H1 (cell line): ENCODE data around the gene MINPP1. TPM values are rescaled to one million over a fixed set of nuclear protein-coding genes. Genes with fewer than 3 reads are reported as not detected.

Experiments
- CTCF ChIA-PET: fragments of 300-600 bp; sonication (Branson Sonifier 250); formaldehyde crosslinking; loops from one replicate; lab custom pipeline; 2021; ENCODE audit not compliant: partially characterized antibody; lab: Charles Lee
- POLR2A ChIA-PET: fragments of 300-600 bp; sonication (Branson Sonifier 250); formaldehyde crosslinking; loops from one replicate; lab custom pipeline; 2021; ENCODE audit warnings: inconsistent platforms; ENCODE audit not compliant: partially characterized antibody; lab: Charles Lee
- DNase-seq, 2 experiments: peaks; one replicate each; pipeline versions ENCODE4 v3.0.0 to v3.0.0-alpha.2; 2010 to 2022; ENCODE audit warnings: low spot score in 2 of 2, low read depth in 1 of 2, mixed read lengths in 1 of 2
- FAIRE-seq: peaks from 2 replicates; lab custom pipeline; 2011; peaks lifted over from hg19 to GRCh38; lab: Jason Lieb, UNC
- H2AFZ ChIP-seq: 2 replicates; pipeline ENCODE4 v1.8.1; 2012; ENCODE audit warnings: low read length, inconsistent platforms
- H2AK5ac ChIP-seq: 2 replicates; pipeline ENCODE4 v1.6.1; 2013; ENCODE audit warnings: low read depth, low read length
- H2BK120ac ChIP-seq: replicated peaks from 2 replicates; pipeline ENCODE3; 2013; ENCODE audit warnings: low read depth, low read length, inconsistent platforms
- H2BK12ac ChIP-seq: 2 replicates; pipeline ENCODE4 v1.6.1; 2013; ENCODE audit warnings: low read depth, low read length
- H2BK15ac ChIP-seq: 2 replicates; pipeline ENCODE4 v1.6.1; 2013; ENCODE audit warnings: low read length
- H2BK20ac ChIP-seq: 2 replicates; pipeline ENCODE4 v1.6.1; 2013; ENCODE audit warnings: low read length
- H2BK5ac ChIP-seq: 2 replicates; pipeline ENCODE4 v1.6.1; 2013; ENCODE audit warnings: low read depth, low read length
- H3K14ac ChIP-seq: 2 replicates; pipeline ENCODE4 v1.6.1; 2013; ENCODE audit warnings: inconsistent platforms; ENCODE audit not compliant: insufficient read length
- H3K18ac ChIP-seq: 2 replicates; pipeline ENCODE4 v1.6.1; 2013; ENCODE audit warnings: low read length; ENCODE audit errors: extremely low read depth
- H3K23ac ChIP-seq: 2 replicates; pipeline ENCODE4 v1.6.1; 2013; ENCODE audit warnings: inconsistent platforms; ENCODE audit not compliant: insufficient read length
- H3K23me2 ChIP-seq: 2 replicates; pipeline ENCODE4 v1.6.1; 2013; ENCODE audit warnings: low read depth, low read length
- H3K27ac ChIP-seq: 2 replicates; pipeline ENCODE4 v1.6.1; 2011; ENCODE audit warnings: low read depth, low read length, inconsistent platforms
- H3K27me3 ChIP-seq, 4 experiments: replicated peaks in 1 of 4; 1 replicate in 1 of 4; 2 replicates in 3 of 4; pipeline versions ENCODE4 v1.6.1 to v1.8.1; 2011 to 2013; ENCODE audit warnings: low read length in 3 of 4, mild to moderate bottlenecking in 3 of 4, inconsistent platforms in 2 of 4, mixed read lengths in 2 of 4, moderate library complexity in 1 of 4; ENCODE audit not compliant: control insufficient read depth in 3 of 4, insufficient read depth in 3 of 4; ENCODE audit errors: extremely low read depth in 1 of 4
- H3K36me3 ChIP-seq, 4 experiments: 2 replicates each; pipeline versions ENCODE4 v1.6.1 to v1.8.1; 2011 to 2013; ENCODE audit warnings: mild to moderate bottlenecking in 4 of 4, low read length in 3 of 4, moderate library complexity in 2 of 4, control low read depth in 1 of 4, inconsistent platforms in 1 of 4; ENCODE audit not compliant: insufficient read depth in 4 of 4, control insufficient read depth in 2 of 4
- H3K4ac ChIP-seq: replicated peaks from 2 replicates; pipeline ENCODE3; 2013; ENCODE audit warnings: low read length, low read depth, mixed read lengths, inconsistent platforms; ENCODE audit not compliant: insufficient read length
- H3K4me1 ChIP-seq, 4 experiments: replicated peaks in 1 of 4; 1 replicate in 1 of 4; 2 replicates in 3 of 4; pipeline versions ENCODE4 v1.6.1 to v1.8.1; 2011 to 2013; ENCODE audit warnings: low read length in 3 of 4, inconsistent platforms in 2 of 4, mixed read lengths in 1 of 4; ENCODE audit not compliant: insufficient read depth in 4 of 4, control insufficient read depth in 3 of 4
- H3K4me2 ChIP-seq, 2 experiments: 2 replicates each; pipeline versions ENCODE4 v1.6.1 to v1.8.1; 2011 to 2013; ENCODE audit warnings: low read depth in 2 of 2, low read length in 2 of 2, control low read depth in 1 of 2, inconsistent platforms in 1 of 2, mild to moderate bottlenecking in 1 of 2; ENCODE audit not compliant: insufficient read depth in 1 of 2
- H3K4me3 ChIP-seq, 4 experiments: fragments of 200-600, 300-600 bp in 1 of 4; sonication (generic), shearing (Covaris generic), sonication (Bioruptor Twin) in 1 of 4; 2 replicates each; pipeline versions ENCODE4 v1.5.1 to v1.8.1; 2011 to 2016; ENCODE audit warnings: low read length in 4 of 4, low read depth in 3 of 4, control low read depth in 2 of 4, inconsistent platforms in 2 of 4, mild to moderate bottlenecking in 2 of 4, mixed read lengths in 1 of 4, moderate library complexity in 1 of 4; ENCODE audit not compliant: insufficient read depth in 2 of 4; ENCODE audit errors: extremely low read depth in 1 of 4
- H3K56ac ChIP-seq: replicated peaks from 2 replicates; pipeline ENCODE3; 2013; ENCODE audit warnings: low read depth, mild to moderate bottlenecking, mixed read lengths, low read length, inconsistent platforms; ENCODE audit not compliant: insufficient read length
- H3K79me1 ChIP-seq: 2 replicates; pipeline ENCODE4 v1.6.1; 2013; ENCODE audit warnings: low read depth, low read length, control low read depth
- H3K79me2 ChIP-seq, 2 experiments: 2 replicates each; pipeline versions ENCODE4 v1.6.1 to v1.8.1; 2012 to 2013; ENCODE audit warnings: low read length in 2 of 2, mild to moderate bottlenecking in 2 of 2, inconsistent platforms in 1 of 2; ENCODE audit not compliant: insufficient read depth in 2 of 2, control insufficient read depth in 1 of 2
- H3K9ac ChIP-seq, 4 experiments: replicated peaks in 1 of 4; 1 replicate in 1 of 4; 2 replicates in 3 of 4; pipeline versions ENCODE4 v1.6.1 to v1.8.1; 2011 to 2013; ENCODE audit warnings: low read depth in 3 of 4, low read length in 3 of 4, control low read depth in 2 of 4, mild to moderate bottlenecking in 2 of 4, moderate library complexity in 2 of 4, inconsistent platforms in 1 of 4; ENCODE audit errors: extremely low read depth in 1 of 4
- H3K9me3 ChIP-seq, 2 experiments: 2 replicates each; pipeline versions ENCODE4 v1.6.1 to v1.8.1; 2012 to 2013; ENCODE audit warnings: mild to moderate bottlenecking in 2 of 2, moderate library complexity in 2 of 2, control low read depth in 1 of 2, inconsistent platforms in 1 of 2, low read depth in 1 of 2, low read length in 1 of 2, mixed read lengths in 1 of 2; ENCODE audit not compliant: insufficient read depth in 2 of 2
- H4K20me1 ChIP-seq, 2 experiments: replicated peaks in 1 of 2; 2 replicates each; pipeline versions ENCODE3 to v1.8.1; 2011 to 2013; ENCODE audit warnings: inconsistent platforms in 2 of 2, low read length in 2 of 2, mild to moderate bottlenecking in 1 of 2; ENCODE audit not compliant: insufficient read depth in 2 of 2, control insufficient read depth in 1 of 2
- H4K5ac ChIP-seq: 2 replicates; pipeline ENCODE4 v1.6.1; 2013; ENCODE audit warnings: low read length, low read depth, mixed read lengths, inconsistent platforms; ENCODE audit not compliant: insufficient read length
- H4K8ac ChIP-seq: 2 replicates; pipeline ENCODE4 v1.8.0; 2013; ENCODE audit warnings: mild to moderate bottlenecking, moderate library complexity, low read length, inconsistent platforms; ENCODE audit not compliant: insufficient read depth; ENCODE audit errors: extremely low read depth
- H4K91ac ChIP-seq: replicated peaks from 2 replicates; pipeline ENCODE3; 2013; ENCODE audit warnings: low read length, mixed read lengths, inconsistent platforms; ENCODE audit not compliant: insufficient read length
- ASH2L ChIP-seq: fragments of 200-600, 300-600 bp; sonication (generic); IDR thresholded peaks from one replicate; pipeline ENCODE4 v1.7.1; 2017; ENCODE audit warnings: low read length
- CBX5 ChIP-seq: fragments of 300-800, 300-1000 bp; sonication (generic); IDR thresholded peaks from 2 replicates; pipeline ENCODE4 v1.7.1; 2016; ENCODE audit warnings: antibody characterized with exemption, low read length, low read depth
- CEBPB ChIP-seq: IDR thresholded peaks from 2 replicates; pipeline ENCODE4 v1.6.1; 2012; ENCODE audit warnings: low read depth, low read length
- CHD1 ChIP-seq: IDR thresholded peaks from 2 replicates; pipeline ENCODE4 v1.6.1; 2012; ENCODE audit warnings: low read depth, low read length, improper control_type of control experiment
- EZH2 ChIP-seq: fragments of 200-600 bp; sonication (generic); IDR thresholded peaks from 2 replicates; pipeline ENCODE4 v1.7.1; 2012; ENCODE audit warnings: low read depth, mild to moderate bottlenecking, moderate library complexity, low read length, inconsistent platforms; ENCODE audit not compliant: severe bottlenecking
- GABPA ChIP-seq: IDR thresholded peaks from 2 replicates; pipeline ENCODE4 v1.6.1; 2011; ENCODE audit warnings: mild to moderate bottlenecking, low read length, moderate library complexity, borderline replicate concordance; ENCODE audit not compliant: insufficient read depth
- KDM5A ChIP-seq: fragments of 200-600 bp; IDR thresholded peaks from 2 replicates; pipeline ENCODE4 v1.7.1; 2012; ENCODE audit warnings: mild to moderate bottlenecking, low read length, inconsistent platforms, mixed read lengths
- PHF8 ChIP-seq: fragments of 200-600 bp; sonication (generic); conservative IDR thresholded peaks from 2 replicates; pipeline ENCODE4 v1.7.1; 2012; ENCODE audit warnings: low read depth, mild to moderate bottlenecking, inconsistent platforms, low read length, moderate library complexity
- RAD21 ChIP-seq, 2 experiments: IDR thresholded peaks in 1 of 2; conservative IDR thresholded peaks in 1 of 2; 2 replicates each; pipeline ENCODE4 v1.6.1; 2011; ENCODE audit warnings: low read depth in 2 of 2, low read length in 2 of 2, improper control_type of control experiment in 1 of 2, inconsistent platforms in 1 of 2, mild to moderate bottlenecking in 1 of 2, moderate library complexity in 1 of 2
- RBBP5 ChIP-seq: IDR thresholded peaks from 2 replicates; pipeline ENCODE4 v1.7.1; 2012; ENCODE audit warnings: low read depth, mild to moderate bottlenecking, inconsistent platforms, low read length, moderate library complexity, borderline replicate concordance
- SIN3A ChIP-seq, 2 experiments: IDR thresholded peaks in 1 of 2; conservative IDR thresholded peaks in 1 of 2; 2 replicates each; pipeline ENCODE4 v1.6.1; 2011 to 2012; ENCODE audit warnings: low read length in 2 of 2, improper control_type of control experiment in 1 of 2, low read depth in 1 of 2, mild to moderate bottlenecking in 1 of 2
- SP1 ChIP-seq: IDR thresholded peaks from 2 replicates; pipeline ENCODE4 v1.6.1; 2011; ENCODE audit warnings: low read depth, low read length
- polyA plus RNA-seq, 7 experiments: library from polyadenylated mRNA; depleted of rRNA in 3 of 7; stranded (reverse) in 5 of 7; unstranded in 2 of 7; fragments of >200 nt in 5 of 7; fragments of 200-250 nt in 2 of 7; gene quantifications; 1 replicate in 5 of 7; 2 replicates in 1 of 7; 4 replicates in 1 of 7; pipeline versions ENCODE4 v1.2.1 to v1.2.3, GENCODE V29; 2011 to 2013; ENCODE audit warnings: missing spikeins in 2 of 7, mixed read lengths in 2 of 7
- total RNA-seq: library from RNA; stranded (reverse); fragmentation: NEBNext Ultra II Directional; extraction: Animal tissue kit (Norgen Biotek cat#: 25700); gene quantifications from 2 replicates; pipeline ENCODE4 v1.2.1, GENCODE V29; 2021

The MINPP1 gene
- total and polyA plus RNA-seq, 2 of the 8 experiments (the other 6 are each of a cell fraction or from before 2014, with no cell fraction given): 13.6 to 27.2 TPM

DNA sequence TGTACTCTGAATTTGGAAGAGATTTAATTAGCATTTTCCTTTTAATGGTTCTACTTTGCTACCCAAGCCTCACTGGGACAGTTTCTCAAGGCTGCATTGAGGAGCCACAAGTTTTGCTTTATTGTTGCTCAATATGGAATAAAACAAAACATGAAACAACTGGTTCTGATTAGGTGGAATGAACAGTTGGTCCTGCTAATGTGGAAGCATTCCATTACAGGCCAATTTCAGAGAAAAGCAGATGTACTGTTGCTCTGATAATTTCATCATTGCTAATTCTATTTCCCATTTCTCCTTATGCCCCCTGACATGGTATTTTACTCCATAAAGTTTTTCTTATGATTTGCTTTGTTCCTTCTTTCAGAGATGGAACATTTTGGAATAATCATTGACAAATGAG, 89.0 kb downstream of the MINPP1 start:
- Histone ChIP-seq H3K36me3 (no peaks in the 10 kb centered on the region), H3K56ac (no peak overlapping the region), H3K9me3 (no peaks in the 10 kb centered on the region), H3K79me1 (no peaks in the 10 kb centered on the region), H2BK12ac (no peak overlapping the region), H2BK15ac (no peak overlapping the region), H3K4me2 (no peak overlapping the region), H2BK120ac (no peak overlapping the region), H3K18ac (no peak overlapping the region), H4K91ac (no peak overlapping the region), H4K20me1 (no peaks in the 10 kb centered on the region), H2BK20ac (no peak overlapping the region), H3K23ac (no peak overlapping the region), H3K4me3 (no peak overlapping the region), H2AFZ (no peak overlapping the region), H2AK5ac (no peak overlapping the region), H2BK5ac (no peak overlapping the region), H3K9ac (no peak overlapping the region), H3K23me2 (no peaks in the 10 kb centered on the region), H3K14ac (no peak overlapping the region), H4K8ac (no peak overlapping the region), H3K79me2 (no peaks in the 10 kb centered on the region), H3K27me3 (no peaks in the 10 kb centered on the region), H3K4ac (no peak overlapping the region), H3K4me1 (no peaks in the 10 kb centered on the region), H4K5ac (no peak overlapping the region), H3K27ac (no peak overlapping the region)
- no peak for DNase-seq
- ChIA-PET POLR2A (no interaction called here), CTCF (interaction anchor here (0.9 kb wide), 1 partner anchor 64 kb away, joined by 3 read pairs; no protein-coding TSS in a partner anchor)
- TF ChIP-seq KDM5A (no peak), CHD1 (no peak), CEBPB (no peak), SP1 (no peak), RAD21 (IDR thresholded peaks at IDR 0.05 in 1 of 2, conservative IDR thresholded peaks at IDR 0.05 in 1 of 2; ENCODE audit: low read depth in 2 of 2, low read length in 2 of 2) (no peak), GABPA (no peak), ASH2L (no peak), SIN3A (conservative IDR thresholded peaks at IDR 0.05 in 1 of 2, IDR thresholded peaks at IDR 0.05 in 1 of 2; ENCODE audit: low read depth in 1 of 2, low read length in 2 of 2) (no peak), RBBP5 (no peak), EZH2 (no peak), CBX5 (no peak), PHF8 (no peak)
- FAIRE-seq: no peak
